Thyroid gland (tissue), 4 donors: Measurements from ENCODE around the gene FBXL2.

Experiments used
- POLR2A ChIP-seq, 2 donors: fragments of 450-650 bp; IDR thresholded peaks; one replicate each; pipeline ENCODE4 v1.6.1; 2017; ENCODE audit warnings: antibody characterized with exemption in 2 of 2, mild to moderate bottlenecking in 2 of 2, moderate library complexity in 1 of 2
- TF ChIP-seq, protein P1 (sequence below), 6 experiments: fragments of 200-600 bp in 3 of 6; fragments of 450-650 bp in 3 of 6; sonication (generic) in 3 of 6; IDR thresholded peaks; one replicate each; pipeline ENCODE4 v1.5.1; 2016 to 2019; ENCODE audit warnings: antibody characterized with exemption in 6 of 6, mild to moderate bottlenecking in 2 of 6, inconsistent platforms in 1 of 6, moderate library complexity in 1 of 6

DNA sequence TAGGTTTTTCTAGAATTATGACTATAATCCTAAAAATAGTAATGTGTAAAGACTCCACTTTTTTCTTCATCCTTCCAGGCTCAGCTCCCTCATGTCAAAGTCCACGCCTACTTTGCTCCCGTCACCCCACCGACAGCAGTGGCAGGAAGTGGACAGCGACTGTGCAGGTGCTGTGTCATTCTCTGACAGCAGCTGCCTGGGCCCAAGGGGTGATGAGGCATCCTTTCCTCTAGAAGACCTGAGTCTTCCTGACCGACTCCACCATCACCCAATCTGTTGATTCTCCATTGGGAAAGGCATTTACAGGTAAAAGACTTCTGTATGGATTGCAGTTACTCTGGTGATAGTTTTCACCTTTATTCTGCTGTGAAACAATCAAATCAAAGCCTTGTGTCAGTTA lies 108.2 kb downstream of the FBXL2 start:
- TF ChIP-seq, protein P1, sequence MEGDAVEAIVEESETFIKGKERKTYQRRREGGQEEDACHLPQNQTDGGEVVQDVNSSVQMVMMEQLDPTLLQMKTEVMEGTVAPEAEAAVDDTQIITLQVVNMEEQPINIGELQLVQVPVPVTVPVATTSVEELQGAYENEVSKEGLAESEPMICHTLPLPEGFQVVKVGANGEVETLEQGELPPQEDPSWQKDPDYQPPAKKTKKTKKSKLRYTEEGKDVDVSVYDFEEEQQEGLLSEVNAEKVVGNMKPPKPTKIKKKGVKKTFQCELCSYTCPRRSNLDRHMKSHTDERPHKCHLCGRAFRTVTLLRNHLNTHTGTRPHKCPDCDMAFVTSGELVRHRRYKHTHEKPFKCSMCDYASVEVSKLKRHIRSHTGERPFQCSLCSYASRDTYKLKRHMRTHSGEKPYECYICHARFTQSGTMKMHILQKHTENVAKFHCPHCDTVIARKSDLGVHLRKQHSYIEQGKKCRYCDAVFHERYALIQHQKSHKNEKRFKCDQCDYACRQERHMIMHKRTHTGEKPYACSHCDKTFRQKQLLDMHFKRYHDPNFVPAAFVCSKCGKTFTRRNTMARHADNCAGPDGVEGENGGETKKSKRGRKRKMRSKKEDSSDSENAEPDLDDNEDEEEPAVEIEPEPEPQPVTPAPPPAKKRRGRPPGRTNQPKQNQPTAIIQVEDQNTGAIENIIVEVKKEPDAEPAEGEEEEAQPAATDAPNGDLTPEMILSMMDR (IDR thresholded peaks at IDR 0.05): no peak
- TF ChIP-seq POLR2A (IDR thresholded peaks at IDR 0.05): no peak
